ENCODE measurements around the gene DNAJC5.

The DNAJC5 gene

GRCh38 chr20:63972312-63973159, 77.6 kb downstream of the DNAJC5 start:
- no peak for TF ChIP-seq CTCF (IDR thresholded peaks at IDR 0.05; ENCODE audit: insufficient read depth, low read length, poor library complexity, severe bottlenecking)
- TF ChIP-seq EZH2phosphoT487 (conservative IDR thresholded peaks at IDR 0.05; ENCODE audit: low read length) = no peak
- Histone ChIP-seq H3K27ac (ENCODE audit: low read depth, low read length) (no peak overlapping the region), H3K27me3 (ENCODE audit: low read length) (no peaks in the 10 kb centered on the region), H2AFZ (ENCODE audit: low read depth, low read length, severe bottlenecking) (no peak overlapping the region), H3K4me3 (ENCODE audit: insufficient read depth, low read length, poor library complexity, severe bottlenecking) (no peak overlapping the region), H3F3A (ENCODE audit: insufficient read depth) (no peaks in the 10 kb centered on the region), H3K4me2 (ENCODE audit: low read depth, low read length, poor library complexity, severe bottlenecking) (no peak overlapping the region), H3K36me3 (ENCODE audit: low read length) (no peaks in the 10 kb centered on the region), H4K20me1 (ENCODE audit: low read depth, low read length) (no peaks in the 10 kb centered on the region), H3K9me2 (replicated peaks; ENCODE audit: insufficient read depth, low read length) (no peaks in the 10 kb centered on the region), H3K9ac (ENCODE audit: low read length) (no peak overlapping the region), H3K79me2 (ENCODE audit: insufficient read depth, low read length) (no peaks in the 10 kb centered on the region), H3K9me3 (ENCODE audit: insufficient read depth, low read length) (no peaks in the 10 kb centered on the region)

- Histone ChIP-seq H3K9me2 (replicated peaks; ENCODE audit: insufficient read depth, low read length) (no peaks in the 10 kb centered on the region), H3F3A (ENCODE audit: insufficient read depth) (peaks cover 3% of the 10 kb centered on the region; the same call in 1 of the 2 replicates), H3K36me3 (ENCODE audit: low read length) (no peaks in the 10 kb centered on the region), H3K9me3 (ENCODE audit: insufficient read depth, low read length) (no peaks in the 10 kb centered on the region), H3K9ac (ENCODE audit: low read length) (no peak overlapping the region), H3K4me2 (ENCODE audit: low read depth, low read length, poor library complexity, severe bottlenecking) (no peak overlapping the region), H3K79me2 (ENCODE audit: insufficient read depth, low read length) (no peaks in the 10 kb centered on the region), H3K27me3 (ENCODE audit: low read length) (no peaks in the 10 kb centered on the region), H3K4me3 (ENCODE audit: insufficient read depth, low read length, poor library complexity, severe bottlenecking) (no peak overlapping the region), H3K27ac (ENCODE audit: low read depth, low read length) (no peak overlapping the region), H4K20me1 (ENCODE audit: low read depth, low read length) (no peaks in the 10 kb centered on the region), H2AFZ (ENCODE audit: low read depth, low read length, severe bottlenecking) (no peak overlapping the region)
- TF ChIP-seq CTCF (IDR thresholded peaks at IDR 0.05; ENCODE audit: insufficient read depth, low read length, poor library complexity, severe bottlenecking) = no peak
- no peak for TF ChIP-seq EZH2phosphoT487 (conservative IDR thresholded peaks at IDR 0.05; ENCODE audit: low read length)
Observed at GRCh38 chr20:63973160-63973479, 78.2 kb downstream of the DNAJC5 start.

GRCh38 chr20:63973636-63974401, 78.9 kb downstream of the DNAJC5 start:
- Histone ChIP-seq H3K4me2 (ENCODE audit: low read depth, low read length, poor library complexity, severe bottlenecking) (no peak overlapping the region), H3K27ac (ENCODE audit: low read depth, low read length) (no peak overlapping the region), H3K9me3 (ENCODE audit: insufficient read depth, low read length) (no peaks in the 10 kb centered on the region), H3K4me3 (ENCODE audit: insufficient read depth, low read length, poor library complexity, severe bottlenecking) (no peak overlapping the region), H2AFZ (ENCODE audit: low read depth, low read length, severe bottlenecking) (no peak overlapping the region), H3F3A (ENCODE audit: insufficient read depth) (peaks cover 7% of the 10 kb centered on the region; the same call in 1 of the 2 replicates), H4K20me1 (ENCODE audit: low read depth, low read length) (no peaks in the 10 kb centered on the region), H3K27me3 (ENCODE audit: low read length) (no peaks in the 10 kb centered on the region), H3K9ac (ENCODE audit: low read length) (no peak overlapping the region), H3K79me2 (ENCODE audit: insufficient read depth, low read length) (no peaks in the 10 kb centered on the region), H3K36me3 (ENCODE audit: low read length) (no peaks in the 10 kb centered on the region), H3K9me2 (replicated peaks; ENCODE audit: insufficient read depth, low read length) (no peaks in the 10 kb centered on the region)
- TF ChIP-seq CTCF (IDR thresholded peaks at IDR 0.05; ENCODE audit: insufficient read depth, low read length, poor library complexity, severe bottlenecking) (peak; percentile 94), EZH2phosphoT487 (conservative IDR thresholded peaks at IDR 0.05; ENCODE audit: low read length) (no peak)

All from SU-DHL-6 (cell line).